Endothelial cell of umbilical vein (primary cell): ENCODE measurements around the gene RNF145. TPM values are rescaled to one million over a fixed set of nuclear protein-coding genes. Genes with fewer than 3 reads are reported as not detected.

Experiments
- BruUV-seq: library from RNA; stranded (reverse); fragments of 400-500 nt; replicated peaks from 2 replicates; lab custom pipeline; 2021; lab: Mats Ljungman, UMichigan
- CTCF ChIA-PET: fragments of 300-600, 350-600 bp; sonication (Branson Sonifier 250); formaldehyde crosslinking; loops from one replicate; lab custom pipeline; 2021; ENCODE audit warnings: antibody characterized with exemption, inconsistent platforms; lab: Charles Lee
- POLR2A ChIA-PET: fragments of 300-600, 350-600 bp; sonication (Branson Sonifier 250); formaldehyde crosslinking; loops from one replicate; lab custom pipeline; 2021; ENCODE audit warnings: antibody characterized with exemption, inconsistent platforms; lab: Charles Lee
- DNase-seq: peaks from one replicate; pipeline ENCODE4 v3.0.0-alpha.2; 2011; ENCODE audit warnings: low read depth, low spot score
- FAIRE-seq: peaks from 2 replicates; lab custom pipeline; 2011; peaks lifted over from hg19 to GRCh38; lab: Jason Lieb, UNC
- H2AFZ ChIP-seq: 2 replicates; pipeline ENCODE4 v1.6.0; 2012; ENCODE audit warnings: low read depth, low read length, control low read depth, inconsistent platforms
- H3K27ac ChIP-seq: 2 replicates; pipeline ENCODE4 v1.5.1; 2011; ENCODE audit warnings: low read depth, mild to moderate bottlenecking, control low read depth, low read length, moderate library complexity; ENCODE audit not compliant: insufficient read depth
- H3K27me3 ChIP-seq, 2 experiments: 2 replicates each; pipeline versions ENCODE4 v1.6.0 to v1.6.1; 2011; ENCODE audit warnings: low read length in 2 of 2, mixed read lengths in 1 of 2; ENCODE audit not compliant: control insufficient read depth in 2 of 2, insufficient read depth in 2 of 2
- H3K36me3 ChIP-seq, 2 experiments: 2 replicates in 1 of 2; 3 replicates in 1 of 2; pipeline ENCODE4 v1.5.1; 2011; ENCODE audit warnings: low read length in 2 of 2, mild to moderate bottlenecking in 1 of 2, moderate library complexity in 1 of 2; ENCODE audit not compliant: control insufficient read depth in 2 of 2, insufficient read depth in 2 of 2; ENCODE audit errors: extremely low read depth in 1 of 2
- H3K4me1 ChIP-seq: 3 replicates; pipeline ENCODE4 v1.5.1; 2011; ENCODE audit warnings: mild to moderate bottlenecking, low read length; ENCODE audit not compliant: control insufficient read depth, insufficient read depth; ENCODE audit errors: extremely low read depth
- H3K4me2 ChIP-seq: 2 replicates; pipeline ENCODE4 v1.6.1; 2011; ENCODE audit warnings: low read length, control low read depth, mixed read lengths; ENCODE audit not compliant: insufficient read depth
- H3K4me3 ChIP-seq, 3 experiments: fragments of 200-600 bp in 1 of 3; sonication (generic), shearing (Covaris generic) in 1 of 3; replicated peaks in 1 of 3; 2 replicates each; pipeline ENCODE4 v1.5.1; 2011 to 2016; ENCODE audit warnings: control low read depth in 3 of 3, low read length in 3 of 3, mild to moderate bottlenecking in 2 of 3, inconsistent platforms in 1 of 3, low read depth in 1 of 3, moderate library complexity in 1 of 3; ENCODE audit not compliant: insufficient read depth in 1 of 3
- H3K79me2 ChIP-seq: 2 replicates; pipeline ENCODE4 v1.6.0; 2012; ENCODE audit warnings: low read length, inconsistent platforms; ENCODE audit not compliant: control insufficient read depth, insufficient read depth
- H3K9ac ChIP-seq: replicated peaks from 2 replicates; pipeline ENCODE3; 2011; ENCODE audit warnings: low read length, control low read depth; ENCODE audit not compliant: insufficient read depth; ENCODE audit errors: extremely low read depth
- H3K9me1 ChIP-seq: replicated peaks from 3 replicates; pipeline ENCODE4 v1.6.0; 2011; ENCODE audit warnings: mild to moderate bottlenecking, low read length; ENCODE audit not compliant: control insufficient read depth, insufficient read depth; ENCODE audit errors: extremely low read depth
- H3K9me3 ChIP-seq: replicated peaks from 2 replicates; pipeline ENCODE4 v1.5.1; 2012; ENCODE audit warnings: low read length, inconsistent platforms; ENCODE audit not compliant: control insufficient read depth, insufficient read depth
- H4K20me1 ChIP-seq: replicated peaks from 2 replicates; pipeline ENCODE3; 2011; ENCODE audit warnings: mild to moderate bottlenecking, low read length; ENCODE audit not compliant: control insufficient read depth, insufficient read depth; ENCODE audit errors: extremely low read depth
- EZH2 ChIP-seq: IDR thresholded peaks from 2 replicates; pipeline ENCODE4 v1.6.1; 2012; ENCODE audit warnings: borderline replicate concordance, low read depth, mild to moderate bottlenecking, moderate library complexity, low read length, inconsistent platforms; ENCODE audit not compliant: severe bottlenecking
- FOS ChIP-seq: IDR thresholded peaks from 2 replicates; pipeline ENCODE4 v1.6.1; 2011; ENCODE audit warnings: mild to moderate bottlenecking, low read length, moderate library complexity, borderline replicate concordance; ENCODE audit not compliant: insufficient read depth
- GATA2 ChIP-seq: IDR thresholded peaks from 2 replicates; pipeline ENCODE4 v1.7.0; 2011; ENCODE audit warnings: low read depth, mild to moderate bottlenecking, moderate library complexity, mixed read lengths, low read length; ENCODE audit not compliant: insufficient read length, insufficient read depth
- JUN ChIP-seq: IDR thresholded peaks from 2 replicates; pipeline ENCODE4 v1.6.1; 2011; ENCODE audit warnings: borderline replicate concordance, low read depth; ENCODE audit not compliant: insufficient read length, insufficient read depth
- MYC ChIP-seq: IDR thresholded peaks from one replicate; pipeline ENCODE4 v1.6.1; 2011; ENCODE audit warnings: mild to moderate bottlenecking, low read depth, low read length
- POLR2A ChIP-seq: IDR thresholded peaks from 2 replicates; pipeline ENCODE4 v1.6.1; 2012; ENCODE audit warnings: low read depth, mild to moderate bottlenecking, control low read depth, low read length
- POLR2AphosphoS5 ChIP-seq: IDR thresholded peaks from 2 replicates; pipeline ENCODE4 v1.6.1; 2012; ENCODE audit warnings: low read depth, mild to moderate bottlenecking, control low read depth, low read length, moderate library complexity; ENCODE audit not compliant: insufficient read depth
- dilution Hi-C: fragments of 300-500 bp; cut with MboI; formaldehyde crosslinking; loops from one replicate; pipeline ENCODE4 v1.15.0; 2019; ENCODE audit warnings: low sequenced_read_pairs; ENCODE audit not compliant: extremely low pct_ligation_motif_present
- intact Hi-C: fragments of 100-400 bp; cut with micrococcal nuclease; formaldehyde crosslinking; loops from one replicate; pipeline ENCODE4 v1.10.0; 2022
- polyA plus RNA-seq, 4 experiments: library from polyadenylated mRNA; depleted of rRNA in 3 of 4; stranded (reverse) in 3 of 4; unstranded in 1 of 4; fragments of >200 nt; gene quantifications; 2 replicates each; pipeline versions ENCODE4 v1.2.1 to v1.2.3, GENCODE V29; 2011 to 2012; ENCODE audit warnings: missing spikeins in 1 of 4
- total RNA-seq: library from RNA; stranded (reverse); gene quantifications from 2 replicates; pipeline ENCODE4 v1.2.3, GENCODE V29; 2021
- TF ChIP-seq, protein P1 (sequence below), 2 donors: IDR thresholded peaks; 1 replicate in 1 of 2; 2 replicates in 1 of 2; pipeline ENCODE4 v1.5.1; 2011; ENCODE audit warnings: low read length in 2 of 2, mild to moderate bottlenecking in 2 of 2, moderate library complexity in 2 of 2, control low read depth in 1 of 2, inconsistent platforms in 1 of 2, low read depth in 1 of 2; ENCODE audit not compliant: insufficient read depth in 1 of 2; ENCODE audit errors: extremely low read depth in 1 of 2
- TF ChIP-seq, protein P2 (sequence below): IDR thresholded peaks from 2 replicates; pipeline ENCODE4 v1.6.1; 2011; ENCODE audit not compliant: insufficient read depth, insufficient read length

The RNF145 gene
- total and polyA plus RNA-seq, 2 donors (not counting 3 experiments of a cell fraction or from before 2014, with no cell fraction given): 39.4 to 62.3 TPM

DNA sequence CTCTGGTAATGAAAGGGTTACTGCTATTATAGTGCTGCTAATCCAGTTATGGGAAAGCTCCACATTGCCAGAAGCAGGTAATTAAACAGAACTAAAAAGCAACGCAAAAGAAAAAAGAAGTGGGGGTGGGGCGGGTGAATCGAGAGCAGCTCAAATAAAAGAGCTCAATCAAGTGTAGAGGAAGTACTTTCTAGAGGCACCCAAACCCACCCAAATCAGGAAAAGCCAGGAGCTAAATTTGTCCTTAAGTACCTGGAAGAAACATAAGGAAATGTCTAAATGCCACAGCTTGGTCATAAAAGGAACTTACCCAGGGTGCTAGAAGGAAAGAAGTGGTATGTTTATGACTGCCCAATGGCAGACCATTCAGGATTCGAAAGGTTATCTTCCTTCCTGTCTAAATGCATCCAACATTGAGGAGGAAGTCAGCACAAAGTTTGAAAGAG, 2.4 kb upstream of the RNF145 start:
- H3K4me3 ChIP-seq: no peak overlapping the region
- no peaks in the 10 kb centered on the region for H3K9me3 ChIP-seq
- CTCF ChIA-PET: interaction anchor here (0.8 to 1.5 kb wide), 3 partner anchors 33 to 120 kb away, joined by 3 to 4 read pairs (median 3); no protein-coding TSS in a partner anchor
- no peak overlapping the region for H3K4me2 ChIP-seq
- no peaks in the 10 kb centered on the region for H3K36me3 ChIP-seq
- H4K20me1 ChIP-seq: no peaks in the 10 kb centered on the region
- H3K27me3 ChIP-seq: peaks cover 0 to 6% of the 10 kb centered on the region in 2 experiments
- peaks cover 10% of the 10 kb centered on the region for H3K4me1 ChIP-seq
- dilution Hi-C loops: no loop called here
- H3K9ac ChIP-seq: no peak overlapping the region
- no peak overlapping the region for H2AFZ ChIP-seq
- FAIRE-seq (no peak), DNase-seq (no peak)
- no peak for TF ChIP-seq EZH2
- TF ChIP-seq, protein P1, sequence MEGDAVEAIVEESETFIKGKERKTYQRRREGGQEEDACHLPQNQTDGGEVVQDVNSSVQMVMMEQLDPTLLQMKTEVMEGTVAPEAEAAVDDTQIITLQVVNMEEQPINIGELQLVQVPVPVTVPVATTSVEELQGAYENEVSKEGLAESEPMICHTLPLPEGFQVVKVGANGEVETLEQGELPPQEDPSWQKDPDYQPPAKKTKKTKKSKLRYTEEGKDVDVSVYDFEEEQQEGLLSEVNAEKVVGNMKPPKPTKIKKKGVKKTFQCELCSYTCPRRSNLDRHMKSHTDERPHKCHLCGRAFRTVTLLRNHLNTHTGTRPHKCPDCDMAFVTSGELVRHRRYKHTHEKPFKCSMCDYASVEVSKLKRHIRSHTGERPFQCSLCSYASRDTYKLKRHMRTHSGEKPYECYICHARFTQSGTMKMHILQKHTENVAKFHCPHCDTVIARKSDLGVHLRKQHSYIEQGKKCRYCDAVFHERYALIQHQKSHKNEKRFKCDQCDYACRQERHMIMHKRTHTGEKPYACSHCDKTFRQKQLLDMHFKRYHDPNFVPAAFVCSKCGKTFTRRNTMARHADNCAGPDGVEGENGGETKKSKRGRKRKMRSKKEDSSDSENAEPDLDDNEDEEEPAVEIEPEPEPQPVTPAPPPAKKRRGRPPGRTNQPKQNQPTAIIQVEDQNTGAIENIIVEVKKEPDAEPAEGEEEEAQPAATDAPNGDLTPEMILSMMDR (IDR thresholded peaks at IDR 0.05; ENCODE audit: extremely low read depth in 1 of 2, insufficient read depth in 1 of 2, low read depth in 1 of 2, low read length in 2 of 2): no peak
- TF ChIP-seq GATA2: no peak
- TF ChIP-seq POLR2A: no peak
- no peak for TF ChIP-seq POLR2AphosphoS5
- TF ChIP-seq MYC: no peak
- no peak for TF ChIP-seq FOS
- no peak for TF ChIP-seq JUN
- TF ChIP-seq, protein P2, sequence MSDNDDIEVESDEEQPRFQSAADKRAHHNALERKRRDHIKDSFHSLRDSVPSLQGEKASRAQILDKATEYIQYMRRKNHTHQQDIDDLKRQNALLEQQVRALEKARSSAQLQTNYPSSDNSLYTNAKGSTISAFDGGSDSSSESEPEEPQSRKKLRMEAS: no peak
- no peaks in the 10 kb centered on the region for H3K9me1 ChIP-seq
- no peak overlapping the region for H3K27ac ChIP-seq
- POLR2A ChIA-PET: no interaction called here
- intact Hi-C loops: no loop called here
- H3K79me2 ChIP-seq: peaks cover 22% of the 10 kb centered on the region
- BruUV-seq: no TSS peak
